HEK293 (cell line): ENCODE data around the gene OPCML.

ENCODE experiments used
- CTCF ChIA-PET: fragments of 350-600 bp; formaldehyde crosslinking; extraction: SDS; loops from one replicate; lab custom pipeline; 2021; ENCODE audit warnings: antibody characterized with exemption; lab: Yijun Ruan, JAX
- POLR2A ChIA-PET: fragments of 300-600 bp; formaldehyde crosslinking; extraction: SDS; loops from one replicate; lab custom pipeline; 2020; ENCODE audit warnings: antibody characterized with exemption, inconsistent platforms; lab: Yijun Ruan, JAX
- H3K27ac ChIP-seq: fragments of 200-500 bp; sonication (Bioruptor generic); 2 replicates; pipeline ENCODE4 v1.5.1; 2014; ENCODE audit warnings: low read depth, low read length, control low read depth, inconsistent platforms; ENCODE audit errors: extremely low read depth
- H3K36me3 ChIP-seq, 2 experiments: fragments of 200-500 bp in 1 of 2; sonication (Bioruptor generic) in 1 of 2; 1 replicate in 1 of 2; 2 replicates in 1 of 2; pipeline ENCODE4 v1.5.1; 2014 to 2017; ENCODE audit warnings: inconsistent platforms in 2 of 2, low read length in 2 of 2; ENCODE audit not compliant: control insufficient read depth in 2 of 2, insufficient read depth in 1 of 2
- H3K4me1 ChIP-seq: fragments of 200-500 bp; sonication (Bioruptor generic); 2 replicates; pipeline ENCODE4 v1.5.1; 2014; ENCODE audit warnings: mild to moderate bottlenecking, low read length, inconsistent platforms; ENCODE audit not compliant: control insufficient read depth, insufficient read depth
- H3K4me3 ChIP-seq: 2 replicates; pipeline ENCODE4 v1.5.1; 2011; ENCODE audit warnings: low read depth, mild to moderate bottlenecking, control low read depth, low read length, moderate library complexity
- H3K9me3 ChIP-seq: fragments of 200-500 bp; sonication (Bioruptor generic); 2 replicates; pipeline ENCODE4 v1.5.1; 2014; ENCODE audit warnings: low read depth, low read length, inconsistent platforms; ENCODE audit not compliant: control insufficient read depth, insufficient read depth
- GFI1B ChIP-seq: fragments of 450-650 bp; formaldehyde crosslinking; IDR thresholded peaks from 2 replicates; pipeline ENCODE4 v1.5.1; 2016; ENCODE audit warnings: missing biosample characterization, missing genetic modification characterization
- GLI2 ChIP-seq: fragments of 450-650 bp; formaldehyde crosslinking; IDR thresholded peaks from 2 replicates; pipeline ENCODE4; 2017; ENCODE audit warnings: missing biosample characterization, missing genetic modification characterization, low read depth, borderline replicate concordance
- SCRT2 ChIP-seq: fragments of 450-650 bp; formaldehyde crosslinking; IDR thresholded peaks from 2 replicates; pipeline ENCODE4 v1.5.1; 2016; ENCODE audit warnings: missing biosample characterization, missing genetic modification characterization
- ZNF133 ChIP-seq: fragments of 450-650 bp; formaldehyde crosslinking; IDR thresholded peaks from 2 replicates; pipeline ENCODE4 v1.5.1; 2016; ENCODE audit warnings: missing biosample characterization, missing genetic modification characterization
- ZNF19 ChIP-seq: fragments of 450-650 bp; formaldehyde crosslinking; IDR thresholded peaks from 2 replicates; pipeline ENCODE4; 2016; ENCODE audit warnings: missing biosample characterization, missing genetic modification characterization, low read depth
- ZNF2 ChIP-seq: fragments of 450-650 bp; formaldehyde crosslinking; IDR thresholded peaks from 2 replicates; pipeline ENCODE4 v1.5.1; 2016; ENCODE audit warnings: missing biosample characterization, missing genetic modification characterization
- ZNF202 ChIP-seq: fragments of 450-650 bp; formaldehyde crosslinking; IDR thresholded peaks from 2 replicates; pipeline ENCODE4 v1.5.1; 2016; ENCODE audit warnings: missing biosample characterization, missing genetic modification characterization, borderline replicate concordance
- ZNF350 ChIP-seq: fragments of 450-650 bp; formaldehyde crosslinking; IDR thresholded peaks from 2 replicates; pipeline ENCODE4 v1.5.0; 2017; ENCODE audit warnings: missing biosample characterization, mild to moderate bottlenecking, missing genetic modification characterization
- ZNF670 ChIP-seq: fragments of 450-650 bp; formaldehyde crosslinking; IDR thresholded peaks from 2 replicates; pipeline ENCODE4 v1.5.1; 2016; ENCODE audit warnings: missing biosample characterization, missing genetic modification characterization, low read depth
- TF ChIP-seq, protein P1 (sequence below): IDR thresholded peaks from 2 replicates; pipeline ENCODE4 v1.6.1; 2011; ENCODE audit warnings: mild to moderate bottlenecking, low read depth, low read length, borderline replicate concordance
- TF ChIP-seq, protein P2 (sequence below): fragments of 450-650 bp; formaldehyde crosslinking; conservative IDR thresholded peaks from 2 replicates; pipeline ENCODE4 v1.5.1; 2016; ENCODE audit warnings: low read depth, missing biosample characterization, missing genetic modification characterization
- TF ChIP-seq, protein P3 (sequence below): fragments of 450-650 bp; formaldehyde crosslinking; IDR thresholded peaks from 2 replicates; pipeline ENCODE4 v1.5.1; 2016; ENCODE audit warnings: missing biosample characterization, missing genetic modification characterization
- TF ChIP-seq, protein P4 (sequence below): fragments of 450-650 bp; formaldehyde crosslinking; IDR thresholded peaks from 2 replicates; pipeline ENCODE4 v1.5.1; 2016; ENCODE audit warnings: missing biosample characterization, missing genetic modification characterization

OPCML gene

DNA sequence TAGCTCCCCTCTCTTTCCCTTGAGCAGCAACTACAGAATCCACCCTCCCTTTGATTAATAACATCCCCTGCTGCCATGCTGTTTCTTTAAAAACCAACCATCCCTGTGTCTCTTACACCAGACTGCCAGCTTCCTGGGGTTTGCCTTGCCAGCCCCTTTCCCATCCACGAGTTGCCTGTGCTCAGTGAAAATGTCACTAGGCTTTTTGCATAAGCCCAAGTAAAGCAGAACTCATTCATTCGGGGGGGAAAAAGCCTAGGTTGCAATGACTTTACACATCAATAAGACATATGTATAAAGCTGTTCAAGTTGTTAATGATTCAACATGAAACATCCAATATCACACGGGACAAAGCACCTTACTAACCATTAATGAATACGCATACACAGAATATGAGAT, 398.7 kb downstream of the OPCML start:
- H3K27ac ChIP-seq, result no peak overlapping the region
- POLR2A ChIA-PET, result no interaction called here
- no peaks in the 10 kb centered on the region for H3K4me1 ChIP-seq
- no peaks in the 10 kb centered on the region for H3K9me3 ChIP-seq
- no peaks in the 10 kb centered on the region for H3K36me3 ChIP-seq
- TF ChIP-seq, protein P1, sequence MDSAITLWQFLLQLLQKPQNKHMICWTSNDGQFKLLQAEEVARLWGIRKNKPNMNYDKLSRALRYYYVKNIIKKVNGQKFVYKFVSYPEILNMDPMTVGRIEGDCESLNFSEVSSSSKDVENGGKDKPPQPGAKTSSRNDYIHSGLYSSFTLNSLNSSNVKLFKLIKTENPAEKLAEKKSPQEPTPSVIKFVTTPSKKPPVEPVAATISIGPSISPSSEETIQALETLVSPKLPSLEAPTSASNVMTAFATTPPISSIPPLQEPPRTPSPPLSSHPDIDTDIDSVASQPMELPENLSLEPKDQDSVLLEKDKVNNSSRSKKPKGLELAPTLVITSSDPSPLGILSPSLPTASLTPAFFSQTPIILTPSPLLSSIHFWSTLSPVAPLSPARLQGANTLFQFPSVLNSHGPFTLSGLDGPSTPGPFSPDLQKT, result no peak
- no peak for TF ChIP-seq ZNF19 (tag by site-specific recombination)
- TF ChIP-seq GLI2 (tag by site-specific recombination), result no peak
- TF ChIP-seq ZNF670, result no peak
- no peak for TF ChIP-seq ZNF133
- no peak for TF ChIP-seq ZNF350 (tag by site-specific recombination)
- TF ChIP-seq GFI1B (tag by site-specific recombination), result no peak
- TF ChIP-seq, protein P2, sequence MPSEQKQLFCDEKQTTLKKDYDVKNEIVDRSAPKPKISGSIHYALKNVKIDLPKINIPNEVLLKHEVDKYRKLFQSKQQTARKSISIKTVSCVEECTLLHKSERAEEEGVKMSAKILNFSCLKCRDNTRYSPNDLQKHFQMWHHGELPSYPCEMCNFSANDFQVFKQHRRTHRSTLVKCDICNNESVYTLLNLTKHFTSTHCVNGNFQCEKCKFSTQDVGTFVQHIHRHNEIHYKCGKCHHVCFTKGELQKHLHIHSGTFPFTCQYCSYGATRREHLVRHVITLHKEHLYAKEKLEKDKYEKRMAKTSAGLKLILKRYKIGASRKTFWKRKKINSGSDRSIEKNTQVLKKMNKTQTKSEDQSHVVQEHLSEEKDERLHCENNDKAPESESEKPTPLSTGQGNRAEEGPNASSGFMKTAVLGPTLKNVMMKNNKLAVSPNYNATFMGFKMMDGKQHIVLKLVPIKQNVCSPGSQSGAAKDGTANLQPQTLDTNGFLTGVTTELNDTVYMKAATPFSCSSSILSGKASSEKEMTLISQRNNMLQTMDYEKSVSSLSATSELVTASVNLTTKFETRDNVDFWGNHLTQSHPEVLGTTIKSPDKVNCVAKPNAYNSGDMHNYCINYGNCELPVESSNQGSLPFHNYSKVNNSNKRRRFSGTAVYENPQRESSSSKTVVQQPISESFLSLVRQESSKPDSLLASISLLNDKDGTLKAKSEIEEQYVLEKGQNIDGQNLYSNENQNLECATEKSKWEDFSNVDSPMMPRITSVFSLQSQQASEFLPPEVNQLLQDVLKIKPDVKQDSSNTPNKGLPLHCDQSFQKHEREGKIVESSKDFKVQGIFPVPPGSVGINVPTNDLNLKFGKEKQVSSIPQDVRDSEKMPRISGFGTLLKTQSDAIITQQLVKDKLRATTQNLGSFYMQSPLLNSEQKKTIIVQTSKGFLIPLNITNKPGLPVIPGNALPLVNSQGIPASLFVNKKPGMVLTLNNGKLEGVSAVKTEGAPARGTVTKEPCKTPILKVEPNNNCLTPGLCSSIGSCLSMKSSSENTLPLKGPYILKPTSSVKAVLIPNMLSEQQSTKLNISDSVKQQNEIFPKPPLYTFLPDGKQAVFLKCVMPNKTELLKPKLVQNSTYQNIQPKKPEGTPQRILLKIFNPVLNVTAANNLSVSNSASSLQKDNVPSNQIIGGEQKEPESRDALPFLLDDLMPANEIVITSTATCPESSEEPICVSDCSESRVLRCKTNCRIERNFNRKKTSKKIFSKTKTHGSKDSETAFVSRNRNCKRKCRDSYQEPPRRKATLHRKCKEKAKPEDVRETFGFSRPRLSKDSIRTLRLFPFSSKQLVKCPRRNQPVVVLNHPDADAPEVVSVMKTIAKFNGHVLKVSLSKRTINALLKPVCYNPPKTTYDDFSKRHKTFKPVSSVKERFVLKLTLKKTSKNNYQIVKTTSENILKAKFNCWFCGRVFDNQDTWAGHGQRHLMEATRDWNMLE (tag by site-specific recombination), result no peak
- TF ChIP-seq, protein P3, sequence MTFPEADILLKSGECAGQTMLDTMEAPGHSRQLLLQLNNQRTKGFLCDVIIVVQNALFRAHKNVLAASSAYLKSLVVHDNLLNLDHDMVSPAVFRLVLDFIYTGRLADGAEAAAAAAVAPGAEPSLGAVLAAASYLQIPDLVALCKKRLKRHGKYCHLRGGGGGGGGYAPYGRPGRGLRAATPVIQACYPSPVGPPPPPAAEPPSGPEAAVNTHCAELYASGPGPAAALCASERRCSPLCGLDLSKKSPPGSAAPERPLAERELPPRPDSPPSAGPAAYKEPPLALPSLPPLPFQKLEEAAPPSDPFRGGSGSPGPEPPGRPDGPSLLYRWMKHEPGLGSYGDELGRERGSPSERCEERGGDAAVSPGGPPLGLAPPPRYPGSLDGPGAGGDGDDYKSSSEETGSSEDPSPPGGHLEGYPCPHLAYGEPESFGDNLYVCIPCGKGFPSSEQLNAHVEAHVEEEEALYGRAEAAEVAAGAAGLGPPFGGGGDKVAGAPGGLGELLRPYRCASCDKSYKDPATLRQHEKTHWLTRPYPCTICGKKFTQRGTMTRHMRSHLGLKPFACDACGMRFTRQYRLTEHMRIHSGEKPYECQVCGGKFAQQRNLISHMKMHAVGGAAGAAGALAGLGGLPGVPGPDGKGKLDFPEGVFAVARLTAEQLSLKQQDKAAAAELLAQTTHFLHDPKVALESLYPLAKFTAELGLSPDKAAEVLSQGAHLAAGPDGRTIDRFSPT, result no peak
- no peak for TF ChIP-seq ZNF2 (tag by site-specific recombination)
- TF ChIP-seq, all 188 proteins: peak for 0
- CTCF ChIA-PET, result interaction anchor here (0.6 to 3.7 kb wide), 20 partner anchors 9 to 702 kb away, joined by 3 to 39 read pairs (median 6); no protein-coding TSS in a partner anchor
- no peak overlapping the region for H3K4me3 ChIP-seq

DNA sequence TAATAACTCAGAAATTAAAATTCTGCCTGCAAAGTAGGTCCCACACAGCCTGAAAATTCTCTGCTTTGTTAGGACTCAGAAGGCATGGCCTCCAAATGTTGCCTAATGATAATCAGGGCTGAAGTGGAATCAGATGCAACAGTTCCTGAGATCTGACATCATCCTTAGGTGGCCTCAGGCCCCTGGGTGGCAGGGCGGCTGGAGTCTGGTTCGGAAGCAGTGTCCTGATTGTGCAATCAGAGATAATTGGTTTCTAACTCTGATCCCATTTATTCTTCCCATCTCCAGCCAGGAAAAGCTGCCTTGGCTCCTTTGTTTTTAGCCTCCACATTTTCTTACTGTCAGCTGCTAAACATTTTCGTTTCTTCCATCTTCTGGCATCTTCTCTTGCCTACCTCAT, 399.3 kb downstream of the OPCML start:
- Histone ChIP-seq H3K4me1 (no peaks in the 10 kb centered on the region), H3K27ac (no peak overlapping the region), H3K9me3 (no peaks in the 10 kb centered on the region), H3K4me3 (no peak overlapping the region), H3K36me3 (no peaks in the 10 kb centered on the region)
- peak; percentile 47; the same call in 1 of the 2 replicates for TF ChIP-seq SCRT2
- TF ChIP-seq ZNF202 (tag by site-specific recombination), result no peak
- TF ChIP-seq, protein P4, sequence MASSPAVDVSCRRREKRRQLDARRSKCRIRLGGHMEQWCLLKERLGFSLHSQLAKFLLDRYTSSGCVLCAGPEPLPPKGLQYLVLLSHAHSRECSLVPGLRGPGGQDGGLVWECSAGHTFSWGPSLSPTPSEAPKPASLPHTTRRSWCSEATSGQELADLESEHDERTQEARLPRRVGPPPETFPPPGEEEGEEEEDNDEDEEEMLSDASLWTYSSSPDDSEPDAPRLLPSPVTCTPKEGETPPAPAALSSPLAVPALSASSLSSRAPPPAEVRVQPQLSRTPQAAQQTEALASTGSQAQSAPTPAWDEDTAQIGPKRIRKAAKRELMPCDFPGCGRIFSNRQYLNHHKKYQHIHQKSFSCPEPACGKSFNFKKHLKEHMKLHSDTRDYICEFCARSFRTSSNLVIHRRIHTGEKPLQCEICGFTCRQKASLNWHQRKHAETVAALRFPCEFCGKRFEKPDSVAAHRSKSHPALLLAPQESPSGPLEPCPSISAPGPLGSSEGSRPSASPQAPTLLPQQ (tag by site-specific recombination), result no peak
- CTCF ChIA-PET, result interaction anchor here (0.6 to 3.7 kb wide), 11 partner anchors 8 to 702 kb away, joined by 3 to 39 read pairs (median 7); no protein-coding TSS in a partner anchor
- POLR2A ChIA-PET, result no interaction called here
